Hematopoietic multipotent progenitor cell treated with erythropoietin and hydrocortisone succinate and interleukin-3 and kit ligand, for 15 days (in vitro differentiated cells): ENCODE data around the gene SCPEP1.
A peak's percentile ranks its signal among the peaks of the same experiment; 100 is the strongest.
"Not testable (repeated sequence)": the region's sequence is repeated elsewhere in the genome, so short reads cannot be mapped to it uniquely, and the experiment has no call there.

Experiments
- DNase-seq: peaks from one replicate; pipeline ENCODE4 v3.0.0-alpha.2; 2015; ENCODE audit warnings: low spot score

Gene SCPEP1

GRCh38 chr17:56965241-56965640 is 12.7 kb upstream of the SCPEP1 start:
- not testable (repeated sequence) for DNase-seq

- not testable (repeated sequence) for DNase-seq
Observed at GRCh38 chr17:56965681-56966080, 12.2 kb upstream of the SCPEP1 start.

- no peak for DNase-seq
Observed at GRCh38 chr17:56966338-56966737, 11.6 kb upstream of the SCPEP1 start.

GRCh38 chr17:56970974-56971373 is 7.0 kb upstream of the SCPEP1 start:
- DNase-seq, result no peak

- DNase-seq, result no peak
Observed at GRCh38 chr17:56972111-56972730, 5.7 kb upstream of the SCPEP1 start.

- no peak for DNase-seq
Observed at GRCh38 chr17:56973520-56973919, 4.4 kb upstream of the SCPEP1 start.

GRCh38 chr17:56974055-56974454 is 3.9 kb upstream of the SCPEP1 start:
- no peak for DNase-seq

- no peak for DNase-seq
Observed at GRCh38 chr17:56975656-56976055, 2.3 kb upstream of the SCPEP1 start.

- no peak for DNase-seq
Observed at GRCh38 chr17:56976941-56977608, 856 bp upstream of the SCPEP1 start.

GRCh38 chr17:56978441-56979090 is 635 bp downstream of the SCPEP1 start:
- peak; percentile 55 for DNase-seq

- DNase-seq, result no peak
Observed at GRCh38 chr17:56979091-56979480, 1.2 kb downstream of the SCPEP1 start.

- not testable (repeated sequence) for DNase-seq
Observed at GRCh38 chr17:56980526-56980925, 2.6 kb downstream of the SCPEP1 start.

- peak; percentile 73 for DNase-seq
Observed at GRCh38 chr17:56982312-56982711, 4.4 kb downstream of the SCPEP1 start.

- no peak for DNase-seq
Observed at GRCh38 chr17:56983366-56983765, 5.4 kb downstream of the SCPEP1 start.

GRCh38 chr17:56985371-56986162 is 7.6 kb downstream of the SCPEP1 start:
- DNase-seq, result no peak

GRCh38 chr17:56987283-56987834 is 9.4 kb downstream of the SCPEP1 start:
- no peak for DNase-seq

GRCh38 chr17:56988901-56989572 is 11.1 kb downstream of the SCPEP1 start:
- DNase-seq, result no peak

- DNase-seq, result no peak
Observed at GRCh38 chr17:56992364-56992763, 14.4 kb downstream of the SCPEP1 start.

- DNase-seq, result no peak
Observed at GRCh38 chr17:56994009-56994792, 16.3 kb downstream of the SCPEP1 start.

- no peak for DNase-seq
Observed at GRCh38 chr17:56995766-56996165, 17.8 kb downstream of the SCPEP1 start.

- DNase-seq, result no peak
Observed at GRCh38 chr17:56997313-56997712, 19.4 kb downstream of the SCPEP1 start.
